GM23338 (cell line): ENCODE results near the gene RASL11A. TPM values are rescaled to one million over a fixed set of nuclear protein-coding genes. Genes with fewer than 3 reads are reported as not detected.

ENCODE experiments used
- ATAC-seq: fragments of 200-7000 bp; cut with Tn5 transposase; 3 replicates; pipeline ENCODE4 v1.9.1; 2020
- DNase-seq: peaks from one replicate; pipeline ENCODE4 v3.0.0-alpha.2; 2015; ENCODE audit warnings: low spot score
- H2AFZ ChIP-seq: fragments of 200-600 bp; sonication (generic); 2 replicates; pipeline ENCODE4 v1.8.0; 2016; ENCODE audit warnings: antibody characterized with exemption, mild to moderate bottlenecking, moderate library complexity
- H3F3A ChIP-seq: fragments of 200-600 bp; sonication (generic); replicated peaks from 2 replicates; pipeline ENCODE4 v1.8.0; 2017; ENCODE audit warnings: antibody characterized with exemption, mixed run types, low read depth
- H3K27ac ChIP-seq: fragments of 200-600 bp; sonication (generic); 2 replicates; pipeline ENCODE4 v1.6.1; 2016; ENCODE audit warnings: low read depth
- H3K27me3 ChIP-seq: fragments of 200-600 bp; sonication (generic); 2 replicates; pipeline ENCODE4 v1.8.0; 2016; ENCODE audit warnings: mild to moderate bottlenecking, mixed run types, moderate library complexity; ENCODE audit not compliant: insufficient read depth
- H3K36me3 ChIP-seq: fragments of 200-600 bp; sonication (generic); 2 replicates; pipeline ENCODE4 v1.8.0; 2016; ENCODE audit warnings: mild to moderate bottlenecking; ENCODE audit not compliant: insufficient read depth
- H3K4me1 ChIP-seq: fragments of 200-600 bp; sonication (generic); 2 replicates; pipeline ENCODE4 v1.8.0; 2016; ENCODE audit warnings: mild to moderate bottlenecking, moderate library complexity; ENCODE audit not compliant: insufficient read depth
- H3K4me2 ChIP-seq: fragments of 200-600 bp; sonication (generic); 2 replicates; pipeline ENCODE4 v1.7.1; 2017; ENCODE audit warnings: mixed run types
- H3K4me3 ChIP-seq: fragments of 200-600 bp; sonication (generic); 2 replicates; pipeline ENCODE4 v1.6.1; 2016; ENCODE audit warnings: mixed run types
- H3K79me2 ChIP-seq: fragments of 200-600 bp; sonication (generic); replicated peaks from 2 replicates; pipeline ENCODE4 v1.8.0; 2017; ENCODE audit warnings: mild to moderate bottlenecking; ENCODE audit not compliant: insufficient read depth
- H3K9me2 ChIP-seq: fragments of 200-600 bp; sonication (generic); 2 replicates; pipeline ENCODE4 v1.8.0; 2017; ENCODE audit not compliant: insufficient read depth
- H4K20me1 ChIP-seq: fragments of 200-600 bp; sonication (generic); replicated peaks from 2 replicates; pipeline ENCODE4 v1.8.0; 2017; ENCODE audit warnings: mild to moderate bottlenecking; ENCODE audit not compliant: insufficient read depth
- H3K27ac Mint-ChIP-seq: 2 replicates; pipeline ENCODE4 v1.8.0; 2020; ENCODE audit warnings: inconsistent platforms, mild to moderate bottlenecking, moderate library complexity, mixed read lengths
- H3K27me3 Mint-ChIP-seq: 3 replicates; pipeline ENCODE4 v1.8.0; 2022; ENCODE audit warnings: low read depth, mild to moderate bottlenecking, moderate library complexity, mixed read lengths, inconsistent platforms; ENCODE audit not compliant: insufficient read depth, poor library complexity
- H3K36me3 Mint-ChIP-seq: 3 replicates; pipeline ENCODE4 v1.8.0; 2021; ENCODE audit warnings: low read depth, mild to moderate bottlenecking, inconsistent platforms, moderate library complexity, mixed read lengths
- H3K4me1 Mint-ChIP-seq: 3 replicates; pipeline ENCODE4 v1.8.0; 2020; ENCODE audit warnings: mild to moderate bottlenecking, inconsistent platforms, mixed read lengths
- H3K4me3 Mint-ChIP-seq: 3 replicates; pipeline ENCODE4 v1.8.0; 2021; ENCODE audit warnings: moderate library complexity, mild to moderate bottlenecking, inconsistent platforms, mixed read lengths
- H3K9me3 Mint-ChIP-seq: 3 replicates; pipeline ENCODE4 v1.8.0; 2020; ENCODE audit warnings: moderate library complexity, mild to moderate bottlenecking, inconsistent platforms, mixed read lengths
- CREB1 ChIP-seq: fragments of 250-450 bp; sonication (Bioruptor Pico); IDR thresholded peaks from 2 replicates; pipeline ENCODE4 v1.5.0; 2020; ENCODE audit warnings: low read depth, mild to moderate bottlenecking, moderate library complexity
- CTCF ChIP-seq, 2 experiments: fragments of 200-600 bp in 1 of 2; sonication (generic) in 1 of 2; conservative IDR thresholded peaks; 2 replicates each; pipeline versions ENCODE4 v1.5.1 to v1.6.1; 2016 to 2017; ENCODE audit warnings: antibody characterized with exemption in 2 of 2, low read depth in 2 of 2, mild to moderate bottlenecking in 2 of 2, moderate library complexity in 1 of 2
- ETS1 ChIP-seq: IDR thresholded peaks from 2 replicates; pipeline ENCODE4 v1.6.1; 2016; ENCODE audit warnings: antibody characterized with exemption
- EZH2 ChIP-seq: fragments of 200-600 bp; sonication (generic); IDR thresholded peaks from one replicate; pipeline ENCODE4 v1.8.0; 2017; ENCODE audit warnings: antibody characterized with exemption, mild to moderate bottlenecking, low read depth; ENCODE audit not compliant: unreplicated experiment
- EZH2phosphoT487 ChIP-seq: fragments of 200-600 bp; sonication (generic); IDR thresholded peaks from one replicate; pipeline ENCODE4 v1.8.1; 2018; ENCODE audit warnings: antibody characterized with exemption; ENCODE audit not compliant: unreplicated experiment
- JUNB ChIP-seq: IDR thresholded peaks from one replicate; pipeline ENCODE4 v1.6.1; 2016; ENCODE audit warnings: antibody characterized with exemption; ENCODE audit not compliant: unreplicated experiment
- NANOG ChIP-seq: IDR thresholded peaks from 2 replicates; pipeline ENCODE4 v1.6.1; 2016; ENCODE audit warnings: antibody characterized with exemption, borderline replicate concordance
- POLR2AphosphoS5 ChIP-seq: IDR thresholded peaks from 2 replicates; pipeline ENCODE4 v1.6.1; 2016; ENCODE audit warnings: antibody characterized with exemption, low read depth
- REST ChIP-seq: IDR thresholded peaks from one replicate; pipeline ENCODE4 v1.6.1; 2018; ENCODE audit warnings: antibody characterized with exemption; ENCODE audit not compliant: unreplicated experiment
- STAT1 ChIP-seq: IDR thresholded peaks from one replicate; pipeline ENCODE4 v1.6.1; 2016; ENCODE audit warnings: antibody characterized with exemption; ENCODE audit not compliant: unreplicated experiment
- ZNF114 ChIP-seq: fragments of 250-450 bp; sonication (Bioruptor Pico); IDR thresholded peaks from 2 replicates; pipeline ENCODE4 v1.5.0; 2020; ENCODE audit warnings: mild to moderate bottlenecking, moderate library complexity
- ZNF331 ChIP-seq: fragments of 250-450 bp; sonication (Bioruptor Pico); IDR thresholded peaks from 2 replicates; pipeline ENCODE4 v1.5.0; 2020; ENCODE audit warnings: low read depth, mild to moderate bottlenecking, moderate library complexity
- ZNF462 ChIP-seq: fragments of 250-450 bp; sonication (Bioruptor Pico); IDR thresholded peaks from 2 replicates; pipeline ENCODE4 v1.5.0; 2020; ENCODE audit warnings: mild to moderate bottlenecking, moderate library complexity
- polyA plus RNA-seq: library from polyadenylated mRNA; unstranded; fragments of >200 nt; fragmentation: Nextera tagmentation; extraction: Ambion mirVana; gene quantifications from 2 replicates; pipeline ENCODE4 v1.2.1, GENCODE V29; 2016
- total RNA-seq: library from RNA; depleted of rRNA; stranded (reverse); fragments of >200 nt; shearing (Covaris generic); gene quantifications from 2 replicates; pipeline ENCODE4 v1.2.3, GENCODE V29; 2014

Gene RASL11A
- total and polyA plus RNA-seq, 2 experiments from 2014 or later, result 1.9 to 3.3 TPM

- TF ChIP-seq ZNF462 (CRISPR knock-in tag) (no peak), EZH2 (no peak), POLR2AphosphoS5 (no peak), NANOG (no peak)
Measured at GRCh38 chr13:27266917-27267316, 3.7 kb upstream of the RASL11A start (continued).

GRCh38 chr13:27267596-27267995 lies 3.0 kb upstream of the RASL11A start:
- peaks cover 17% of the 10 kb centered on the region for H3K4me1 Mint-ChIP-seq
- H3K27ac Mint-ChIP-seq, result no peak overlapping the region
- peaks cover 3% of the 10 kb centered on the region; the same call in 2 of the 3 replicates for H3K36me3 Mint-ChIP-seq
- Histone ChIP-seq H3K27ac (no peak overlapping the region), H2AFZ (no peak overlapping the region), H3K4me1 (no peaks in the 10 kb centered on the region; the same call in none of the 2 replicates), H3K79me2 (no peaks in the 10 kb centered on the region), H3K27me3 (peaks cover 27% of the 10 kb centered on the region), H3F3A (peaks cover 13% of the 10 kb centered on the region; the same call in 1 of the 2 replicates), H3K36me3 (no peaks in the 10 kb centered on the region), H3K4me3 (no peak overlapping the region), H3K9me2 (no peaks in the 10 kb centered on the region), H4K20me1 (no peaks in the 10 kb centered on the region), H3K4me2 (no peak overlapping the region)
- TF ChIP-seq JUNB (no peak), ZNF114 (no peak), POLR2AphosphoS5 (no peak), NANOG (no peak), STAT1 (no peak), ZNF331 (no peak), CTCF (conservative IDR thresholded peaks at IDR 0.05; ENCODE audit: low read depth in 2 of 2) (no peak), REST (no peak), ETS1 (no peak), CREB1 (CRISPR knock-in tag) (no peak), EZH2phosphoT487 (no peak)
- no peak for DNase-seq
- no peaks in the 10 kb centered on the region; the same call in 2 of the 3 replicates for H3K9me3 Mint-ChIP-seq
- no peak for ATAC-seq
- H3K27me3 Mint-ChIP-seq, result peaks cover 20% of the 10 kb centered on the region
- H3K4me3 Mint-ChIP-seq, result no peak overlapping the region
